NT2/D1 (cell line): Measurements from ENCODE around the gene NLN.

Source experiments
- SUZ12 ChIP-seq: IDR thresholded peaks from 2 replicates; pipeline ENCODE4 v1.6.1; 2011; ENCODE audit not compliant: insufficient read length, insufficient read depth; ENCODE audit errors: extremely low read depth
- YY1 ChIP-seq: IDR thresholded peaks from 2 replicates; pipeline ENCODE4 v1.6.1; 2011; ENCODE audit not compliant: insufficient read length, insufficient read depth
- ZNF274 ChIP-seq: IDR thresholded peaks from 2 replicates; pipeline ENCODE4 v1.6.1; 2011; ENCODE audit warnings: mild to moderate bottlenecking, low read depth, low read length

DNA sequence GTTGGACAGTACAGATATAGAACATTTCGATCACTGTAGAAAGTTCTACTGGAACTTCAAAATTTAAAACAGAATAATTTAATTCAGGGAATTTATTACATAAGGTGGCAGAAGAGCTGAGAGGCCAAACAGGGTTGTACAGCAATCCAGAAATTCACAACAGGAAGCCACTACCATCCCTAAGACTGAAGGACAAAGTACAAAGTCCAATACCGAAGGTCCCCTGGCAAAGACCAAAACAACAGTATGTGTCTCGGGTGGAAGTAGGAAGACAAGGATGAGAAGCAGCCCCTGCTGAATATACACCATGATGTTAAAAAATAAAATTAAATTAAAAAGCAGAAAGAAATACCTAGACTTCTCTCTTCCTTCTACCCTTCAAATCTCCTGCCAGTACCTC is 20.0 kb upstream of the NLN start:
- no peak for TF ChIP-seq YY1
- TF ChIP-seq ZNF274: no peak
- TF ChIP-seq SUZ12: no peak
